ENCODE measurements around the gene ROGDI.

GRCh38 chr16:4833584-4833983, 31.2 kb upstream of the ROGDI start:
- TF ChIP-seq POLR2A (IDR thresholded peaks at IDR 0.05) (no peak), CTCF (IDR thresholded peaks at IDR 0.05) (no peak)
